Upper lobe of right lung (tissue), 1 donor: Measurements from ENCODE around the gene RCE1. TPM values are rescaled to one million over a fixed set of nuclear protein-coding genes. Genes with fewer than 3 reads are reported as not detected.

Experiments used
- ATAC-seq: fragments of 200-7000 bp; cut with Tn5 transposase; one replicate; pipeline ENCODE4 v1.9.1; 2020; ENCODE audit warnings: mild to moderate bottlenecking, moderate library complexity
- DNase-seq: peaks from one replicate; pipeline ENCODE4 v3.0.0-alpha.2; 2020
- H3K27ac ChIP-seq: fragments of 200-600 bp; one replicate; pipeline ENCODE4 v1.8.0; 2022
- H3K27me3 ChIP-seq: fragments of 200-600 bp; one replicate; pipeline ENCODE4 v1.8.0; 2022; ENCODE audit warnings: mild to moderate bottlenecking
- H3K36me3 ChIP-seq: fragments of 200-600 bp; one replicate; pipeline ENCODE4 v1.8.0; 2022
- H3K4me1 ChIP-seq: fragments of 200-600 bp; one replicate; pipeline ENCODE4 v1.8.0; 2022
- H3K4me3 ChIP-seq: fragments of 200-600 bp; one replicate; pipeline ENCODE4 v1.8.0; 2022; ENCODE audit warnings: mild to moderate bottlenecking
- H3K9me3 ChIP-seq: fragments of 200-600 bp; one replicate; pipeline ENCODE4 v1.8.0; 2022
- intact Hi-C: fragments of 100-400 bp; cut with DNase I; formaldehyde crosslinking; loops from one replicate; pipeline ENCODE4 v1.11.0; 2022
- total RNA-seq: library from RNA; stranded (reverse); fragmentation: NEBNext Ultra II Directional; extraction: Animal tissue kit (Norgen Biotek cat#: 25700); gene quantifications from one replicate; pipeline ENCODE4 v1.2.1, GENCODE V29; 2021
- TF ChIP-seq, protein P1 (sequence below): fragments of 200-600 bp; IDR thresholded peaks from one replicate; pipeline ENCODE4 v1.8.0; 2022; ENCODE audit warnings: antibody characterized with exemption
- donor health status: DM: no; HTN: yes; CAD: no; lungs with severe emphysema.

The RCE1 gene
- total RNA-seq, 1 donor from 2014 or later = 18.4 TPM

DNA sequence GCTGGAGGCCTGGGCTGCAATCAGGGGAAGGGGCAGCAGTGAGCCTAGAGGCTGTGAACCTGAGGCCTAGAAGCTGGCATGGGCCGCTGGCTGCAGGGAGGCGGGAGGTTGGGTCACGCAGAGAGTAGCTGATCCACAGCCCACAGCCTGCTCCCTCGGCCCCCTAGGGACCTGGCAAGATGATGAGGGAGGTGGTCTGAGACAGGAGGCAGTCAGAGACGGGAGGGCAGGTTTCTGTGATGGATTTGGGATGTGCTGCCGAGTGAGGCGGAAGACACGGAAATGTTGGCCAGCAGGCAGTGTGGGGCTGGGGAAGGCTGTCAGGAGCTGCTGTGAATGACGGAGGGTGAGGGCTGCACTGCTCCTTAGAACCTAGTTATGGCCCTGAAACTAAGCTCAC is 36.3 kb downstream of the RCE1 start:
- H3K4me1 ChIP-seq = no peaks in the 10 kb centered on the region
- TF ChIP-seq, protein P1, sequence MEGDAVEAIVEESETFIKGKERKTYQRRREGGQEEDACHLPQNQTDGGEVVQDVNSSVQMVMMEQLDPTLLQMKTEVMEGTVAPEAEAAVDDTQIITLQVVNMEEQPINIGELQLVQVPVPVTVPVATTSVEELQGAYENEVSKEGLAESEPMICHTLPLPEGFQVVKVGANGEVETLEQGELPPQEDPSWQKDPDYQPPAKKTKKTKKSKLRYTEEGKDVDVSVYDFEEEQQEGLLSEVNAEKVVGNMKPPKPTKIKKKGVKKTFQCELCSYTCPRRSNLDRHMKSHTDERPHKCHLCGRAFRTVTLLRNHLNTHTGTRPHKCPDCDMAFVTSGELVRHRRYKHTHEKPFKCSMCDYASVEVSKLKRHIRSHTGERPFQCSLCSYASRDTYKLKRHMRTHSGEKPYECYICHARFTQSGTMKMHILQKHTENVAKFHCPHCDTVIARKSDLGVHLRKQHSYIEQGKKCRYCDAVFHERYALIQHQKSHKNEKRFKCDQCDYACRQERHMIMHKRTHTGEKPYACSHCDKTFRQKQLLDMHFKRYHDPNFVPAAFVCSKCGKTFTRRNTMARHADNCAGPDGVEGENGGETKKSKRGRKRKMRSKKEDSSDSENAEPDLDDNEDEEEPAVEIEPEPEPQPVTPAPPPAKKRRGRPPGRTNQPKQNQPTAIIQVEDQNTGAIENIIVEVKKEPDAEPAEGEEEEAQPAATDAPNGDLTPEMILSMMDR = no peak
- intact Hi-C loops = no loop called here

DNA sequence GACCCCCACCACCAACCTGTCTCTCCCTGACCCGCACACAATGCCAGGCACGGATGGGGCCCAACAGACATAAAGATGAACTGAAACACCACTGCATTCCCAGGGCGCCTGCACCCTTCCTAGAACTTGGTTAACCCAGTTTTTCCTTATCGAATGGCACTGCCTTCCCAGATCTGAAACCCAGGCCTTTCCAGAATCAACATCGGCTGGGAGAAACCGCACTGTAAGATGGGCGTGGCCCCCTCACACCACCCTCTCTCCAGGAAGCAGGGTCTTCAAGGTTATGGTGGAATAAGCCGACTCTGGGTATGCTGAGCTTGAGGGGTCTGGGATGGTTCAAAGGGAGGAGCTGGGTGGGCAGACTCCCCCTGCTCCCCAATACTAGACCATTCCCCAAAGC is 36.8 kb downstream of the RCE1 start:
- H3K4me3 ChIP-seq = no peak overlapping the region
- intact Hi-C loops = no loop called here
- ATAC-seq (no peak), DNase-seq (no peak)
- no peak overlapping the region for H3K27ac ChIP-seq
- H3K27me3 ChIP-seq = no peaks in the 10 kb centered on the region
- H3K4me1 ChIP-seq = no peaks in the 10 kb centered on the region
- H3K36me3 ChIP-seq = no peaks in the 10 kb centered on the region
- no peaks in the 10 kb centered on the region for H3K9me3 ChIP-seq
- TF ChIP-seq, protein P1 = no peak

More for the DNA sequence above, 36.3 kb downstream of the RCE1 start:
- no peak overlapping the region for H3K4me3 ChIP-seq
- no peaks in the 10 kb centered on the region for H3K36me3 ChIP-seq
- no peak overlapping the region for H3K27ac ChIP-seq
- no peaks in the 10 kb centered on the region for H3K27me3 ChIP-seq
- ATAC-seq = no peak
- no peak for DNase-seq
- H3K9me3 ChIP-seq = no peaks in the 10 kb centered on the region

DNA sequence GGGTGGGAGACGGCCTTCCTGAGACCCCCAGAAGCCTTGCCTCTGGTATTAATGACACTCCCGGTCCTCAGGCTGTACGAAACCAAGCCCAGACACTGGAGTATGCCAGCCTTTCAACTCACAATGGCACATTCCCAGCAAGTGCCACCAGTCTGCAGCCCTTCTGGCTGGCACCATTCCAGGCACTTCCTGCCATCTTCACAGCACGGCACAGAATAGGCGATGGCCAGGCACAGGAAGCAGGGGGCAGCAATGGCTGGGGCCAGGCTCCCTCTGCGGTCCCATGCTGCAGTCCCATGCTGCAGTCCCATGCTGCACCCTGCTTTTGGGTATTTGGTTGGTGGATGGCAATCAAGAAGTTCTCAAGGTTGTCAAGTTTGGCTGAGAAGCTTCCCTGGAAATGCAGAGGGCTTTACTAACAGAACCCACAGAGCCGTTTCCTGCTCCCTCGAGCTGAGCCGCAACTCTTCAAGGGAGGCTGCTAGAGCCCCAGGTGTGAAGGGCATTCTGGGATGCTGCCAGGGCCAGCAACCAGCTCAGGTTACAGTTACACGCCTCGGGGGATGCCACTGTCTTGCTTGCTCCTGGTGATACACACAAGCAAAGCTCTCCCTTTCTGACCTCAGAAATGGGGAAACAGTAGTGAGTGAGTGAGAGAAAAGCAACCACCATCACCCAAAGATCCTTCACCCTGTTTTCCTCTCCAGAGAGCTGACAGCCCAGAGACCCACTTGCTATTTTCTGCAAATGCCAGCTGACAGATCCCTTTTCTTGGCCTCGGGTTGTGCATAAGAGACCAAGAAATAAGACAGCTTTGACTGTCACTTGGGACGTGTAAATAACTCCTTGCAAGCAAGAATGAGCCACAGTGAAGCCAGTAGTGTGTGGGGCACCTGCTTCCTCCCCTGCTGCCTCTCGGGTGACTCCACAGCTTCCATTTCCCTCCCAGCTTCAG is 37.5 kb downstream of the RCE1 start:
- TF ChIP-seq, protein P1 = no peak
- no peaks in the 10 kb centered on the region for H3K36me3 ChIP-seq
- no peak for ATAC-seq
- no peaks in the 10 kb centered on the region for H3K4me1 ChIP-seq
- no peak overlapping the region for H3K27ac ChIP-seq
- H3K9me3 ChIP-seq = no peaks in the 10 kb centered on the region
- intact Hi-C loops = no loop called here
- DNase-seq = no peak
- H3K4me3 ChIP-seq = no peak overlapping the region
- H3K27me3 ChIP-seq = no peaks in the 10 kb centered on the region

DNA sequence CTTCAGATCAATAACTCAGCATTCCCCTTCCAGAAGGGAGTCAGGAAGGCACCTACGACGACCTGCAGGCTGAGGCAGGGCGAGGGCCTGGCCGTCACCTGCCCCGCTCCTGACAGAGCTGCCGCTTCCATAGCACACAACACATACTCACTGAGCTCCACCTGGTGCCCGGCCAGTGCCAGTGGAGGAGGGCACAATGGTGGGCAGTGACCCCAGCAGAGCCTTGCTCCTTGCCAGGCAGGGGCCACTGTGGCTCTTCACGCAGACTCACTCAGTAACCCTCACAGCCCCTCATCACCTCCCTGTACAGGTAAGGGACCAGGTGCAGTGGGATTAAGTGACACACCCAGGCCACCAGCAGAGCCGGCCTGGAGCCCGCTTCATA is 38.2 kb downstream of the RCE1 start:
- H3K27ac ChIP-seq = no peak overlapping the region
- intact Hi-C loops = no loop called here
- DNase-seq (no peak), ATAC-seq (no peak)
- TF ChIP-seq, protein P1 = no peak
- no peaks in the 10 kb centered on the region for H3K27me3 ChIP-seq
- H3K9me3 ChIP-seq = no peaks in the 10 kb centered on the region
- H3K4me1 ChIP-seq = no peaks in the 10 kb centered on the region
- no peak overlapping the region for H3K4me3 ChIP-seq
- no peaks in the 10 kb centered on the region for H3K36me3 ChIP-seq

DNA sequence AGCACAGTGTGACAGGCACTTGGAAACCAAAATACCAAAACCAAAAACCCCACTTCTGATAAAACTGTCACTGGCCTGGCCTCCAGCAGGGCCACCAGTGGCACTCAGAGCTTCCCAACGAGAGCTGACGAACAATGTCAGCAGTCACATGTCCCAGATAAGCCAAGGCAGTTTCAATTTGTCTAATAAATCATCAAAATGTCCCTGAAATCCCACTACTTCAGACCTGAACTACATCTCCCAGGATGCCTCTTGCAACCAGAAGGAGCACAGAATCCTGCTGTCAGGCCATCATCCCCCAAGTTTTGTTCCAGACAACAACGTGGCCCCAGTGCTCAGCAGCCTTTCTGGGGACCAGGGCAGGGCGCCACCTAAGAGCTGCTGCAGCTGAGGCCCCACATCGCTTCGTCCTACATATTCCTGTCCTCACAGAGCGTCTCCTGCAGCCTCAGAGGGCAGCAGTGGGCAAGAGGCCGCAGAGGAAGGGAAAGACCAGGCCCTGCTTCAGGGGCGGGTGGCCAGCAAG is 38.7 kb downstream of the RCE1 start:
- no peak overlapping the region for H3K27ac ChIP-seq
- no peaks in the 10 kb centered on the region for H3K27me3 ChIP-seq
- ATAC-seq (no peak), DNase-seq (no peak)
- no peaks in the 10 kb centered on the region for H3K36me3 ChIP-seq
- H3K4me3 ChIP-seq = no peak overlapping the region
- TF ChIP-seq, protein P1 = no peak
- H3K9me3 ChIP-seq = no peaks in the 10 kb centered on the region
- no peaks in the 10 kb centered on the region for H3K4me1 ChIP-seq
- intact Hi-C loops = no loop called here
